ENCODE results near the gene OR2AE1. TPM values are rescaled to one million over a fixed set of nuclear protein-coding genes. Genes with fewer than 3 reads are reported as not detected.

OR2AE1 gene
- total RNA-seq, 1 donor from 2014 or later, result not detected

DNA sequence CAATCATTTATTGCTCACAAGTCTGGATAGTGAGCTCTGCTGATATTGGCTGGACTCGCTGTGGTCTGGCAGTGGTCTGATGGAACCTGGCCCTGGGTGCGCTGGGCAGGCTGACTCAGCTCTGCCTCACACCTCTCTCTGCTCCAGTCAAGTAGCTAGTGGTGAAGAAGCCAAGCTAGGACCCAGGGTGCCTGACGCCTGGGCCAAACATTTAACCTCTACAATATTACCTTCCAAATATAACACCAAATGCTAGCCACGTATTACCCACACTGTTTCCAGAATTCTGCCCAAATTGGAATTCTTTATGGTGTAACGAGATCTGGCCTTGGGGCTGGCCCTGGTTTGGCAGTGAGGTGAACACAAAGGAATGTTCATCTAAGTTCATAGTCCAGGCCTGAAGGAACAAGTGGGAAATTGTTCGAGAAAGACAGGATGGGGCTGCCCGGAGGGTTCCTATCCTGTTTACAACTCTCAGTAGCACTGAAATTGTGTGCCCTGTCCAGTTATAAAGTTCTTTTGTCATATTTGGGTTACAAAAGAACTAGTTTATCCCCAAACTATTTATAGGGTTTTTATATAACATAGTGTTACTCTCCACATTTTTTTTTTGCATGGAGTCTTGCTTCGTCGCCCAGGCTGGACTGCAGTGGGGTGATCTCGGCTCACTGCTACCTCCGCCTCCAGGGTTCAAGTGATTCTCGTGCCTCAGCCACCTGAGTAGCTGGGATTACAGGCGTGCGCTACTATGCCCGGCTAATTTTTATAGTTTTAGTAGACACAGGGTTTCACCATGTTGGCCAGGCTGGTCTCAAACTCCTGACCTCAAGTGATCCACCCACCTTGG lies 16.3 kb downstream of the OR2AE1 start:
- DNase-seq, result no peak

DNA sequence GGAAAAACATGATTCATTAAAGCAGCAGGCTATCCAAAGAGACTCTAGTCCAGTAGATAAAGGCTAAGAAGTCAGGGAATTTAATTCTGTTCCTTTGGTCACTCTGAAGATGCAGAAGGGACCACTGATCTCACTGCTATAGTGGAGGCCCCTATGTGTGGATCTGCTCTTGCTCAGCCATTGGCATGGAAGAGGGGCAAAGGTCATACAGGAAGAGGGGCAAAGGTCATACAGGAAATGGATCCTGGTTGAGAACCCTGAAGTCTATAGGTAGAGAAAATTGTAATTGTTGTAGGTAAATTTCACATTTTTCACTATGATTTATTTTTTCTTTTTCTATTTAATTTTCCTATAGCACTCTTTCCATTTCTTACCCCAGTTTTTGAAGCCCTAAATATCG lies 21.6 kb downstream of the OR2AE1 start:
- DNase-seq, result no peak

DNA sequence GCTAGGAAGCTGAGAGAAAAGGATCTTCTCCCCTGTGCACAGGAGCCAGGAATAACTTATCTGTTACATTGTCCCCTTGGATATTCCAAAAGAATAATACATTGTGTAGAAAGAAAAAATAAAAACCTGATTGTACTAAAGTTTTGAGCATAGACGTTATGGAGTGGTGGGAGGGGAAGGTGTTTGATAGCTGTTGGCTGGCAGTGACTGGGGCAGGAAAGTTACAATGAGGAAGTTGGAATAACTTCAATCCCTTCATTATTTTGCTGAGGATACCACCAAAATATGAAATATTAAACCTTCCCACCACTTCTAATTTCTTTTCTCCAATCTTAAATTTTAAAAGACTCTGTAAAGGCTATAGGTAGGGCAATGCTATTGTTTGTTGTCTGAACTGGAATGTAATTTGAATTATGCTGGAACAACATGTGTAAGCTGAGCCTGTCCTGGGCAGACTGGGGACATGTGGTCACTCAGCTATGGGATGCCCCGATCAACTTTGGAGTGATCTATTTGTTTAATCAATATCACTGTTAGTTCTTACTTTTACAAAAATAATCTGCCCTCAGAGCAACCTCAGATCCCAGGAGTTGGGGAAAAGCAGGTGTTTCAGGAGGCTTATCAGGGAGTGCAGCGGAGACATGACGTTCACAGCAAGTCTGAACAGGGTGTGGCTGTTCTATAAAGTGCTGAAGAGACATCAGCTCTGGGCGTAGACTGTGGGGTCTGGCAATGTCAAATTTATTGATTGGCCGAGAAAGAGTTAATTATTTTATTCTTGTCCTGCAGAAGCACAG lies 28.2 kb downstream of the OR2AE1 start:
- DNase-seq, result no peak

DNA sequence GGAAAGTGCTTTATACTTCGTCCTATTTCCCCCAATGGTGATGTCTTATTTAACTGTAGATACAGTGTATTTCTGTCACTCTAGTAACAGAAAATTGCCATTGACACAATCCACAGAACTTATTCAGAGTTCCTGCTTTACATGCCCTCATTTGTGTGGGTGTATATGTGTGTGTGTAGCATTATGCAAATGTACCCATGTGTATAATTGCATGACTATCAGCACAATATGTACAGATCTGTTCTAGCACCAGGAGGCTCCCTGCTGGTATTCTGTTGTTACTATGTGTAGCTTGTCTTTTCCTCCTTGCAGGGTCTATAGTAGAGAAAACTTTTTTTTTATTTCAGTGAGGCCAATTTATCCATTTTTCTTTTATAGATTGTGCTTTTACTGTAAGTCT lies 32.5 kb downstream of the OR2AE1 start:
- DNase-seq, result no peak

DNA sequence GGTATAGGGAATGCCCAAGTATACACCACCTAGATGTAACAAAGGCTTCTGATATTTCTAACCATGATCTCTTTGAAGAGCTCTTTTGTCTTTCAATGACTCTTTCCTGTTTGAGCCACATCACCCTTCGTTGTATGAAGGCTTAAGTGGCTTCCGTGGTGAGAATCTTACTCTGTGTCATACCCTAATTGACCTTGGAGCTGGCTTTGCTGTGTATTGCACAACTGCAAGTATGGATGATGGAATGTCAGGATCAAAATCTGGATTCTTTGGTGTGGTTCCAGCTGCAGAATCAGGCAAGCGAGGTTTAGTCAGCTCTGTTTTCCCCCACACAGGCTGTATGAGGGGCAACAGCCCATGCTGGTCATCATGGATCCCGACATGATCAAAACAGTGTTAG lies 33.0 kb downstream of the OR2AE1 start:
- DNase-seq, result no peak

DNA sequence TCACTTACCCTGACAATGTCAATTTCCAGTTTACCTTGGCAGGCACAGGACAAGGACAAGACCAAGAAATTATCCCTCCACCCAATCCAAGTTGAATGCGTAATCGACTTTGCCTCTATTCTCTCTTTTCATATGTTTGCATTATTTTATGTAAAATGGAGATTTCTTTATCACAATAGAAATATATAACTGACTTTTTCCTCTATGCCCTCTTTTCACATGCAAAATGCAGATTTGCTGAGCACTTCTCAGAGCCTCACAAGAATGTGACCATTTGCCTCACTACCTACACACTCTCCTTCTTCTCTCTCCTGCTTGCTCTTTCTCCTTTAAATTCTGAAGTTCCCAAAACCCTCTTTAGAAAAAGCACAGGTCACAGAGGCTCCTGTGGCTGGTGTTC lies 33.9 kb downstream of the OR2AE1 start:
- DNase-seq, result no peak

DNA sequence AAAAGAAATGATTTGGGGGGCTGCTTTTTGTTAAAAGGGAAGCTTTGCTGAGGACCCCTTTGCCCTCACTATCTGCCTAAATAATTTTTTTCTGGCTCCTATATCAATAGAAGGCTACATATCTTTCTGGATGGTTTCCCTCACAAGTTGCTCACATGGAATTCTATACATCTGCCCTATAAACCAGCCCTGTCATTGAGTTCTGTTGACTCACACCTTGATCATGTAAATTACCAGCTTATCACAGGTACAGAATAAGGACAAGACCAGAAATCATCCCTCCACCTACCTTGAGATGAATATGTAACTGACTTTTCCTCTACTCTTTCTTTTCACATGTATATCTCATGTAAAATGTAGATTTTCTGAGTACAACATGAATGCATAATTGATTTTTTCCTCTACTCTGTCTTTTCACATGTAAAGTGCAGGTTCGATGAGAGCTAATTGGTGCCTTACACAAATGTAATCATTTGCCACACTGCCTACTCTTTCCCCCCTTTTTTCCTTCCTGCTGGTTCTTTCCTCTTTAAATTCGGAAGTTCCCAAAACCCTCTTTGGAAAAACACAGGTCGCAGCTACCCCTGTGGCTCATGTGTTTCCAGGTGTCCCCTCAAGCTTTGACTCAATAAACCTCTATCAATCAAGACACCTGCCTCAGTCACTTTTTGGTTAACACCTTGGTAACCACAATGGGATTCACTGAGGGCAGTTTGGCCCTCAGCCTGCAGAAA lies 36.5 kb downstream of the OR2AE1 start:
- DNase-seq, result no peak

DNA sequence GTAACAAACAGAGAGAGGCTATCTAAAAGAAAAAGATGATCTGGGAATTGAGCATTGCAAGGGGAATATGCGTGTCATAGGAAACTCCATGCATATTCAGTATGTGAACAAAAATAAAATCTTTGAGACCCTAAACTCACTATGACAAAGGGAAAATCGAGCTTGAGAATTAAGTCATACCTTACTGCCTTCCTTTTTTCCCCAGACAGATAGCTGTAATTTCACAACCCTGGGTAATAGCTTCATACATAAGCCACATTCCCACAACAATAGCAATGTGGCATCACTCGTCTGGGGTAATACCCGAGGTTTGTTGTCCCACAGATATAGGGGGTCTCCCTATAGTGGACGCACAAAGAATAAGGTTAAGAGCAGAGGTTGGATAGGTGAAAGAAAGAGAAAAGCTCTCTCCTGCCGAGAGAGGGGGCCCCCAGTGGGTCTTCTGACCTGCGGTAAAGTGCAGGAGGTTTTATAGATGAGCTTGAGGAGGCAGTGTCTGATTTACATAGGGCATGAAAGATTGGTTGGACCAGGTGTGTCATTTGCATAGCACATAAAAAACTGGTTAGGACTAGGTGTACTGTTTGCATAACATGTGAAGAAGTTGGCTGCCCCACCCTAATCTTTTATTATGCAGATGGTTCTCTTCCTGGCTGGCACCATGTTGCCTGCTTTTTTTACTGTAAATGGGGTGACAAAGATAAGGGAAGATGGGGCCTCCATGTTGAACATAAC lies 37.4 kb downstream of the OR2AE1 start:
- DNase-seq, result no peak

DNA sequence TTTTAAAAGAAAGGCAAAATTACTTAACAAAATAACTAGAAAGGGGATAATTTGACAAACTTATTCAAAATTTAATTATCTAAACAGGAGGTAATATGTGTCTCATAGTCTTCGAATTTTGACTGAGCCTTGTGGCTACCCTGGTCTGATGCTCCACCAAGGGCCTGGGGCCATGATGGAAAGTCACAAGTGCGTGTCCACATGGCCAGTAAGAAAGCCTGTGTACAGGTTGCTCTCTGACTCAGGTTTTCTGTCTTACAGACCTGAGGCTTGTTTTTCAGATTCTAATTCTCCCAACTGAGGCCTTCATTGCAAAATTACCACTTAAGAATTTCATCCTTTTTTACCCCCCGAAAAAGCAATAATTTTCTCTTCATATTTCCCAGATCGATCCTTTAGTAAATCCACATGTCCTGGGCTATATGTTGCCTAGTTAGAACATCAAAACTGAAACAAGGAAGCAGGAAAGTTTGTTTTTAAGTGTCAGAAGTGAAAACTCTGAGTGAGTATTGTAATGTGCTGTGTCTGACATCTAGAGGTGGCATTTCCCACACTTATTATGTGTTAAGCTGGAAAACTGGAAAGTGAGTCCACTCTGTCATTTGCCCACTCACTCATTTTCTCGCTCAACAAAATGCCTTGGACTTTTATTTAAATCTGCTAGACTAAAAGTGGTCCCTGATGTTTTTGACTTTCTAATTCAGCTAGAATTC lies 39.0 kb downstream of the OR2AE1 start:
- DNase-seq, result no peak

DNA sequence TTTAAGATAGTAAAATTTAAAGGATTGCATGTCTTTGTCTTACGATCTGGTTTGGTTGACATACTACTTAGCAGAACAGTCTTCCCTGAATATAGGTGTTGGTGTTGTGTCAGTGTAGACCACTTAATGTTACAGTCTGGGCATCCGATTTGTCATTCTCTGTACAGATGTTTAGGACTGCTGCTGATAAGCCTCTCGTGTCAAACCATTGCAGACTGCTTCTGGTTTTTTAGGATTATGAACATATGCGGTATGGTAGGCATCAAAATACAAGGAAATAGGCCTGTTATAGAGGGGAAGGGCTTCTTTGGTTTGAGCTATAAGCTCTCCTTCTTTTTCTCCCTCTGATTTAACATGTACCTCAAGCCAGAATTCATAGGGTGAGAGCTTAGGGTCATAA lies 41.6 kb downstream of the OR2AE1 start:
- no peak for DNase-seq

DNA sequence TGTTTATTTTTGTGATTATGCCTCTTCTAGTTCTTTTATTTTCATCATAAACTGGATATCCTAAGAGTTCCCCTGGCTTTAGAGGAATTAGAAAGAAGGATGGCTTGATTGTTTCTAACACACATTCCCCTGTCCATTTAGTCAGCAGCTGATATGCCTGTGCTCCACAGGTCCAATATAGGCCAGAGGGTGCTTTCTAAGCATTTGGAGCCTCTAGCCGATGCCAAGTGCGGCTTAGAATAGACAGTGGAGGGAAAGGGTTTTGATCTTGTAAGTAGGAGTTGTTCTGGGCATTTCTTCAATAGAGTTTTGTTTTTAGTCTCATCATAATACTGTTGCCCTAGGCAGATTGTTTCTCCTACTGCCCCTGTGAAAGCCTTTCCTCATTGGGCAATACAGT lies 42.5 kb downstream of the OR2AE1 start:
- no peak for DNase-seq

DNA sequence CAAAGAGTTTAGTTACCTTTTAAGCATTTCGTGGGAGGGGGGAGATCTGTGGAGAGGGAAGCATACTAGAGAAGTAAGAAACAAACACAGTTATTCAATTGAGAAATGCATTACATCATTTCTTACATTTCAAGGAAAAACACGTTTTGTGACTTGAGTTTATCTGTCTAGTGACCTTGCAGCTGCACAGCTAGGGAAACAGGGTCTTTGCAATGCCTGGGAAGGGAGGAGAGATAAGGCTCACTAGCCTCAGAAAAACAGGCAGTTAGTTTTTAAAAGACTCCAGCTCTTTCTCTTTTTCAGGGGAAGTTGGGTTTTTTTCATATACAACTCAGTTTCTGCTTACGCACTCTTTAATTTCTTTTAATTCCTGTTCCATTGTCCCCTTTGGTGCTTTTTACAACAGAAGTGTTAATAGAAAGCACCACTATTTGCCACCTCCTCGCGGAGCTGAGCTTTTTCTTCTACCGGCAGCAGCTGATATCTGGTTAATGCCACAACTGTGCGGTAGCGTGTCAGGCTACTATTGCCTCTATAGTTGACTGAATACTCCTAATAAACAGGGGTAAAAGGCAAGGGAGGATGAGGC lies 43.5 kb downstream of the OR2AE1 start:
- no peak for DNase-seq

DNA sequence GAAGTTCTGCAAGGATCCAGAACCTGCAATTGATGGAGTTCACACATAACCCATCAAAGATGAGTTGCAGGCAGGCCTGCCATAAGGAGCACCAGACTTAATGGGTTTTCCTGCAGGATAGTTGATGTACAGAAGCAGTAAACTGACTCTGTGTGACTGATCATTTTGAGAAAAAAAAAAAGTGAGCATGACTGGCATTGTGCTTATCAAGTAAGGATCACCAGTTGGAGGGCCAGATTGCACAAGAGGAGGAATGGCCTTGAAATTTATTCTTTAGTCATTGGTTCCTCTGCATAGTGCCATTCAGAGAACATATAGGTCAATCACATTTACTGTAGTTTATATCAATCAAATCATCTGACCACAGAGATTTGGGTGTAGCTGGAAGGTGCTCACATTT lies 45.2 kb downstream of the OR2AE1 start:
- no peak for DNase-seq

DNA sequence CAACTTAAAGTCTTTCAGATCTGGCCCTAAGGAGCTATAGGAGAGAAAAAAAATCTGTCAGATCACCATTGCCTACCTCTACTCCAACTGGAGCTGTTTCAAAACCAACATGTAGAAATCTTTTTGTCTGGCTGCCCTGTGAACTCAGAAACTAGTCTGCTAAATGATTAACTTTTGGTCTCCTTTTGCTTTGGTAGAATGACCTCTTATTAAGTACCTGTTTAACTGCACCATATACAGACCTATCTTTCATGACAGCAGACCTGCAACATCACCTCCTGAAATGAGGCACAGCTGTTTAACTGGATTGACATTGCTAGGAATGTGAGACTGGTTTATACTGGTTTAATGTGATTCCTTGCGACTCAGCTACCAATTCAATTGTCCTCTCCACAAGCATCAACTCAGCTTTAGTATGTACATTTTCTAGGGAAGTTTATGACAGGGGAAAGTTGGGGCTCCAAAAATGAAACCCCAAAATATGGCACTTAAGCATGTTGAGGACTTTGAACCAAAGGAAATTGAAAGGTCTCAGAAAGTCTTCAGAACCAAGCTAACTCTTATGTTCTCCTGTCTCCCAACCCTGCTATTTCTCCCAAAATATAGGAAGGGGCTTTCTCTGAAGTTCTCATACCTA lies 47.2 kb downstream of the OR2AE1 start:
- DNase-seq, result no peak

DNA sequence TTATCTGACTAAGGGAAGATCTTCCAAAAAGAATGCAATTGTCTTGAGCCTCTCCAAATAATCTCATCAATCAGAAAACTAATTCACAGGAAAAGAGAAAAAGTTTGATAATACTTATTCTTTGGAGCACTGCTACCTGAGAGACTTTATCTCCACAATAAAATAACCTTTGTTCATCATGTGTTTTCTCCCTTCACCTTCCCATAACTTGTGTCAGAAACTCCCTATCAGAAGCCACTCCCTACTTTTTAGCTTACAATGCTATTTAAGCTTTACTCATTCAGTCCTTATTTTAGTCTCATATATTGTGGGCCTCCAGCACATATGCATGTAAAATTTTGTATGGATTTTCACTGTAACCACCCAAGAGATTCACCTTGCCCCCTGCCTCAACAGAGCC lies 48.0 kb downstream of the OR2AE1 start:
- no peak for DNase-seq

DNA sequence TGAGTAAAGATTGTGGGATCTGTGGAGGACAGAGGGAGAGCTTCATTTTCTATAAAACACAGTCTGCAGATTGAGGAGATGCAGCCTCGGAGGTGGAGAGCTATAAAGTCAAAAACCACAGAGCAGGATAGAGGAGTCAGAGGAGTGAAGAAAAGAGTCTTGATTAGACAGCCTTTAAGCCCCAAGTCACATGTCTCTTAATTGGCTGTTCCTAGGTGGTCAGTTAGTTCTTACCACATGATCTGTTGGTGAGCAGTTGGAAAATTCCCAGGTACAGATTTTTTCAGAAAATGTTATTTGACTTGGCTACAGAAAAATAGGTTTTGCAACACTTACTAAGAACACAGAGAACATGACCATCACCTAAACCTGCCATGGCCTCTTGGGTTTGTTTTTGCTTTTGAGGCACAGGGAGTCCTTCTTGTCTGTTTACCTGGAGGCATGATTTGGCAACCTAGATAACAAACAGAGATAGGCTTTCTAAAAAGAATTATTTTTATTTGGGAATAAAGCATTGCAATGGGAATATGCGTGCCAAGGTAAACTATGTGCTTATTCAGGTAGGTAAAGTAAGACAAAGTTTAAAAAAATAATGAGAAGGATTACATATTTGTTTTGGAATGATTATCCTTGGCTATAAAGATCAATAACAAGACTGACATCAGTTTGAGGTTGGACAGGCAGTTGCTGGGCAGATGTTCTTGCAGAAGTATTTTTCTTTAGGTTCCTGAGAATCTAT lies 49.6 kb downstream of the OR2AE1 start:
- DNase-seq, result no peak

Data from skin of body (tissue), 2 donors.